Measurements from ENCODE around the gene DPM1.

- TF ChIP-seq POLR2AphosphoS5 (IDR thresholded peaks at IDR 0.05; ENCODE audit: low read depth, low read length) (no peak), POLR2A (IDR thresholded peaks at IDR 0.05; ENCODE audit: low read depth, low read length) (no peak), TAF1 (IDR thresholded peaks at IDR 0.05; ENCODE audit: borderline replicate concordance, low read depth, low read length) (no peak)
Measured at GRCh38 chr20:51004781-51005180, 46.4 kb upstream of the DPM1 start.
